Neural progenitor cell (in vitro differentiated cells): ENCODE data around the gene CD300LG.

Source experiments
- EZH2 ChIP-seq: fragments of 200-600 bp; sonication (generic); IDR thresholded peaks from 2 replicates; pipeline ENCODE4 v1.6.1; 2017; ENCODE audit warnings: antibody characterized with exemption, mild to moderate bottlenecking, moderate library complexity
- TF ChIP-seq, protein P1 (sequence below): fragments of 200-600 bp; sonication (generic); IDR thresholded peaks from 2 replicates; pipeline ENCODE4 v1.5.1; 2017; ENCODE audit warnings: antibody characterized with exemption, mild to moderate bottlenecking

GRCh38 chr17:43808076-43808475 lies 38.9 kb upstream of the CD300LG start:
- TF ChIP-seq, protein P1, sequence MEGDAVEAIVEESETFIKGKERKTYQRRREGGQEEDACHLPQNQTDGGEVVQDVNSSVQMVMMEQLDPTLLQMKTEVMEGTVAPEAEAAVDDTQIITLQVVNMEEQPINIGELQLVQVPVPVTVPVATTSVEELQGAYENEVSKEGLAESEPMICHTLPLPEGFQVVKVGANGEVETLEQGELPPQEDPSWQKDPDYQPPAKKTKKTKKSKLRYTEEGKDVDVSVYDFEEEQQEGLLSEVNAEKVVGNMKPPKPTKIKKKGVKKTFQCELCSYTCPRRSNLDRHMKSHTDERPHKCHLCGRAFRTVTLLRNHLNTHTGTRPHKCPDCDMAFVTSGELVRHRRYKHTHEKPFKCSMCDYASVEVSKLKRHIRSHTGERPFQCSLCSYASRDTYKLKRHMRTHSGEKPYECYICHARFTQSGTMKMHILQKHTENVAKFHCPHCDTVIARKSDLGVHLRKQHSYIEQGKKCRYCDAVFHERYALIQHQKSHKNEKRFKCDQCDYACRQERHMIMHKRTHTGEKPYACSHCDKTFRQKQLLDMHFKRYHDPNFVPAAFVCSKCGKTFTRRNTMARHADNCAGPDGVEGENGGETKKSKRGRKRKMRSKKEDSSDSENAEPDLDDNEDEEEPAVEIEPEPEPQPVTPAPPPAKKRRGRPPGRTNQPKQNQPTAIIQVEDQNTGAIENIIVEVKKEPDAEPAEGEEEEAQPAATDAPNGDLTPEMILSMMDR = no peak
- no peak for TF ChIP-seq EZH2
